Calu3 (cell line): ENCODE results near the gene GDPD2. TPM values are rescaled to one million over a fixed set of nuclear protein-coding genes. Genes with fewer than 3 reads are reported as not detected.

ENCODE experiments used
- BruUV-seq: library from RNA; stranded (reverse); fragments of 400-500 nt; replicated peaks from 2 replicates; lab custom pipeline; 2021; lab: Mats Ljungman, UMichigan
- CTCF ChIA-PET: fragments of 300-600 bp; sonication (Branson Sonifier 250); formaldehyde crosslinking; loops from one replicate; lab custom pipeline; 2022; ENCODE audit warnings: antibody characterized with exemption; lab: Charles Lee
- DNase-seq: peaks from one replicate; pipeline ENCODE4 v3.0.0; 2022
- H3K27ac Mint-ChIP-seq: one replicate; pipeline ENCODE4 v1.8.0; 2022; ENCODE audit warnings: mixed read lengths; ENCODE audit not compliant: unreplicated experiment
- H3K27me3 Mint-ChIP-seq: one replicate; pipeline ENCODE4 v1.8.0; 2022; ENCODE audit warnings: mixed read lengths; ENCODE audit not compliant: unreplicated experiment
- H3K36me3 Mint-ChIP-seq: one replicate; pipeline ENCODE4 v1.8.0; 2022; ENCODE audit warnings: mild to moderate bottlenecking, moderate library complexity, mixed read lengths; ENCODE audit not compliant: insufficient read depth, unreplicated experiment
- H3K4me1 Mint-ChIP-seq: one replicate; pipeline ENCODE4 v1.8.0; 2022; ENCODE audit warnings: mild to moderate bottlenecking, low read depth, mixed read lengths; ENCODE audit not compliant: unreplicated experiment
- H3K4me3 Mint-ChIP-seq: one replicate; pipeline ENCODE4 v1.8.0; 2022; ENCODE audit warnings: mild to moderate bottlenecking, low read depth, moderate library complexity, mixed read lengths; ENCODE audit not compliant: unreplicated experiment
- H3K9me3 Mint-ChIP-seq: one replicate; pipeline ENCODE4 v1.8.0; 2022; ENCODE audit warnings: low read depth, mixed read lengths; ENCODE audit not compliant: unreplicated experiment
- intact Hi-C: fragments of 100-400 bp; cut with micrococcal nuclease; formaldehyde crosslinking; loops from one replicate; pipeline ENCODE4 v1.10.0; 2022; ENCODE audit not compliant: unreplicated experiment
- total RNA-seq: library from RNA; stranded (reverse); gene quantifications from 2 replicates; pipeline ENCODE4 v1.2.3, GENCODE V29; 2022
- TF ChIP-seq, protein P1 (sequence below): fragments of 200-600 bp; IDR thresholded peaks from one replicate; pipeline ENCODE4 v1.8.0; 2022; ENCODE audit warnings: antibody characterized with exemption; ENCODE audit not compliant: unreplicated experiment

Gene GDPD2
- total RNA-seq, 1 experiment from 2014 or later: not detected

DNA sequence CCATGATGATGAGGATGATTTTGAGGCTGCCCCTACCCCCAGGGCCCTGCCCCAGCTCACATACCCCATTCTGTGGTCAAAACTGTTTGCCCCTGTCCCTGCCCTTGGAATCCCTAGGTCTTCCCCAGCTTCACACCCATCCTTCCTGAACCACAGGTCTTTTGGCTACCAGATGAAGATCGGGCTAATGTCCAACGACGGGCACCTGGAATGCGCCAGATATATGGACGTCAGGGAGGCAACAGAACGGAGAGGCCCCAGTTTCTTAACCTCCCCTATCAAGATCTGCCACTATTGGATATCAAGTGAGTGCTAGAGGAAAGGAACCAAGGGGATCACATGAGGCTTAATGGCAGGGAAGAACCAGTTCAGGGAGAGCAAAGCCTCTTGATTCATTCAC is 6.6 kb downstream of the GDPD2 start:
- CTCF ChIA-PET: no interaction called here
- no peak overlapping the region for H3K27ac Mint-ChIP-seq
- TF ChIP-seq, protein P1, sequence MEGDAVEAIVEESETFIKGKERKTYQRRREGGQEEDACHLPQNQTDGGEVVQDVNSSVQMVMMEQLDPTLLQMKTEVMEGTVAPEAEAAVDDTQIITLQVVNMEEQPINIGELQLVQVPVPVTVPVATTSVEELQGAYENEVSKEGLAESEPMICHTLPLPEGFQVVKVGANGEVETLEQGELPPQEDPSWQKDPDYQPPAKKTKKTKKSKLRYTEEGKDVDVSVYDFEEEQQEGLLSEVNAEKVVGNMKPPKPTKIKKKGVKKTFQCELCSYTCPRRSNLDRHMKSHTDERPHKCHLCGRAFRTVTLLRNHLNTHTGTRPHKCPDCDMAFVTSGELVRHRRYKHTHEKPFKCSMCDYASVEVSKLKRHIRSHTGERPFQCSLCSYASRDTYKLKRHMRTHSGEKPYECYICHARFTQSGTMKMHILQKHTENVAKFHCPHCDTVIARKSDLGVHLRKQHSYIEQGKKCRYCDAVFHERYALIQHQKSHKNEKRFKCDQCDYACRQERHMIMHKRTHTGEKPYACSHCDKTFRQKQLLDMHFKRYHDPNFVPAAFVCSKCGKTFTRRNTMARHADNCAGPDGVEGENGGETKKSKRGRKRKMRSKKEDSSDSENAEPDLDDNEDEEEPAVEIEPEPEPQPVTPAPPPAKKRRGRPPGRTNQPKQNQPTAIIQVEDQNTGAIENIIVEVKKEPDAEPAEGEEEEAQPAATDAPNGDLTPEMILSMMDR: no peak
- BruUV-seq: no TSS peak
- H3K4me1 Mint-ChIP-seq: peaks cover 3% of the 10 kb centered on the region
- no peaks in the 10 kb centered on the region for H3K9me3 Mint-ChIP-seq
- no peaks in the 10 kb centered on the region for H3K27me3 Mint-ChIP-seq
- H3K36me3 Mint-ChIP-seq: peaks cover 14% of the 10 kb centered on the region
- no peak for DNase-seq
- intact Hi-C loops: loop anchor here (5.0 kb wide), 1 partner anchor 53 kb away; no protein-coding TSS in a partner anchor
- no peak overlapping the region for H3K4me3 Mint-ChIP-seq

DNA sequence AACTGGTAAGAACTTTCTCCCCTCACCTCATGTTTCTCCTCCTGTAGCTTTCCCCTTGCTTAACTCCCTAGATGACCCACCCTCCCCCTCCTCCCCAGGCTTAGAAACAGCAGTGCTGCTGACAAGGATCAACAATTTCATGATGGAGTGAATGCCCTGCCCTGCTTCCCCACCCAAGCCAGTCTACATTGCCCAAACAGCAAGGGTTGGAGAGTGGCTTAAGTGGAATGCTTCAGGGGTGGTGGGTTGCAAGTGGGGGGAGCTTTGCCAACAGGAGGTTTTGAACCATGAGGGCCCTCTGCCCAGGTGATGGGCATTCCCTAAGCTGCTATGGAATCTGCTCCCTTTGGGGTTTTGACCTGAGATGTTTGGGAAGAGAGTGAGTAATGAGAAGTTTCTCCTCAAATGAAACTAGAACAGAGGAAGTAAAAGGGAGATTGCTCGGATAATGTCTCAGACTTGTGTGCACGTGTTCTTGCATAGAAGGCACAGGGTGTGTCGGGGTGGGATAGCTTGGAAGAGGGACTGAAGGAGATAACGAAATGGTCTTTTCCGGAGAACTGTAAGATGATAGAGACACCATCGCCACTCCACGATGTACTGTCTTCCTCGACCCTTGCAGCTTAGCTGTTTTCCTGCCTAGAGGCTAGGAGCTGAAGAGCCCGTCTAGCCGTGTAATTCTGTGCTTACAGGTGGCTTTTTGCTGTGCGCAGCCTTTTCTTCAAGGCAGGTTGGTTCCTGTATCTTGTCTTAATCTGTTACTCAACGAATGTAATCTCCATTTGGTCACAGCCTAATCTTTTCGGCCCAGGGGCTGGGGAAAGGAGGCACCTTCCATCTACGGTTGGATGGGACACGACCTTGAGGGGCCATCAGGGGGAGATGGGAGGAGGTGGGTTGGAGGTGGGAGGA is 10.1 kb downstream of the GDPD2 start:
- Mint-ChIP-seq H3K4me1 (peaks cover 8% of the 10 kb centered on the region), H3K27ac (peak overlapping the region; percentile 78), H3K27me3 (peaks cover 14% of the 10 kb centered on the region), H3K9me3 (no peaks in the 10 kb centered on the region), H3K4me3 (peak overlapping the region; percentile 88), H3K36me3 (peaks cover 19% of the 10 kb centered on the region)
- intact Hi-C loops: loop anchor here (5.0 kb wide), 1 partner anchor 49 kb away; no protein-coding TSS in a partner anchor
- TF ChIP-seq, protein P1: no peak
- BruUV-seq: no TSS peak
- no peak for DNase-seq
- CTCF ChIA-PET: interaction anchor here (0.6 to 1.9 kb wide), 5 partner anchors 9 to 232 kb away, joined by 3 to 15 read pairs (median 5); partner anchors contain the start of gene GDPD2

GRCh38 chrX:70433848-70434351 is 10.8 kb downstream of the GDPD2 start:
- H3K4me3 Mint-ChIP-seq: peak overlapping the region; percentile 88
- H3K4me1 Mint-ChIP-seq: peaks cover 8% of the 10 kb centered on the region
- H3K9me3 Mint-ChIP-seq: no peaks in the 10 kb centered on the region
- H3K36me3 Mint-ChIP-seq: peaks cover 19% of the 10 kb centered on the region
- BruUV-seq: TSS peak; percentile 72
- peak; percentile 83 for DNase-seq
- peaks cover 14% of the 10 kb centered on the region for H3K27me3 Mint-ChIP-seq
- intact Hi-C loops: loop anchor here (5.0 kb wide), 1 partner anchor 48 kb away; no protein-coding TSS in a partner anchor
- peak overlapping the region; percentile 78 for H3K27ac Mint-ChIP-seq
- TF ChIP-seq, protein P1: peak; percentile 67
- CTCF ChIA-PET: interaction anchor here (0.6 to 1.9 kb wide), 6 partner anchors 10 to 231 kb away, joined by 3 to 15 read pairs (median 4); partner anchors contain the start of gene GDPD2

GRCh38 chrX:70434352-70434866 is 11.3 kb downstream of the GDPD2 start:
- peaks cover 14% of the 10 kb centered on the region for H3K27me3 Mint-ChIP-seq

More at GRCh38 chrX:70434352-70434866, 11.3 kb downstream of the GDPD2 start:
- BruUV-seq: no TSS peak
- Mint-ChIP-seq H3K9me3 (no peaks in the 10 kb centered on the region), H3K27ac (peak overlapping the region; percentile 78), H3K4me1 (peaks cover 8% of the 10 kb centered on the region), H3K4me3 (peak overlapping the region; percentile 88), H3K36me3 (peaks cover 19% of the 10 kb centered on the region)
- CTCF ChIA-PET: interaction anchor here (0.6 to 1.9 kb wide), 6 partner anchors 11 to 531 kb away, joined by 3 to 15 read pairs (median 5); partner anchors contain the start of gene GDPD2
- intact Hi-C loops: loop anchor here (5.0 kb wide), 1 partner anchor 48 kb away; no protein-coding TSS in a partner anchor
- TF ChIP-seq, protein P1: no peak
- peak; percentile 89 for DNase-seq
